Stimulated activated CD8-positive, alpha-beta memory T cell treated with anti-CD3 and anti-CD28 coated beads, Interleukin-15, amount 100 ng/mL, for 48 hours (primary cell): ENCODE results near the gene ZMIZ2.
A peak's percentile ranks its signal among the peaks of the same experiment; 100 is the strongest.
"Not testable (repeated sequence)": the region's sequence is repeated elsewhere in the genome, so short reads cannot be mapped to it uniquely, and the experiment has no call there.

Experiments
- DNase-seq, 2 donors: peaks; one replicate each; pipeline ENCODE4 v3.0.0-alpha.2; 2020; ENCODE audit warnings: low read depth in 2 of 2

Gene ZMIZ2

GRCh38 chr7:44774486-44774885 is 25.8 kb downstream of the ZMIZ2 start:
- not testable (repeated sequence) for DNase-seq

DNA sequence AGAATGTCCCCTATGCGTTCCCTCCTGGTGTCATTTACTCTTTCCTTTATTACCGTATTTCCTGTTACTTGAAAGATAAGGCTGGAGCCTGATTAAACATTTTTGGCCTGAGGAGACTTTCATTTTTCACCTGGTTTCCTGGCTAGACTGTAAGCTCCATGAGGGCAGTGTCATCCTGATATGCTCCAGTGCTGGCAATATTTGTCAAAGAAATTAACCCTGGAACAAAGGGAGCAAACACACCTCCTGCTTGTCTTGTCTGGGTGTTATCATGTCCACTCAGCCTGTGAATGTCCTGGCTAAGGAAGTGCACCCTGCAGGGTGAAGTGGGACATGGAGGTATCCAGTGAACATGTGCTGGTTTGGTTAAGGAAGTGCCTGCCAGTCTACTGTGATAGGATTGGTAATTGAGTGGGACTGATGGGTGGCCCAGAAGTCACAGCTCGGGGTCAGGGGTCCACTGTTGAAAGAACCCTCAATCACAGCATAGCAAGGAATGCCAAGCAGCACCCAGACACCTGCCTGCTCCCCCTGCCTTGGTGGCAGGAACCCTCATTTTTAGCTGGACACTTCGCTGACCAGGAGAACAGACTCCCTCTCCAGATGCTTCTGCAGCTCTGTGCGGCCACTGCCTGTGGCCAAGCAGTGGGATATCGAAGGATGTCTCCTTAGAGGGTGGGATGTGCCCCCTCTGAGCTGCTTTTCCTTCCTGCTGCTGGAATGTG is 26.9 kb downstream of the ZMIZ2 start:
- DNase-seq, result no peak

- DNase-seq, result no peak
Measured at GRCh38 chr7:44776211-44776610, 27.6 kb downstream of the ZMIZ2 start.

- no peak for DNase-seq
Measured at GRCh38 chr7:44782460-44782859, 33.8 kb downstream of the ZMIZ2 start.

GRCh38 chr7:44783407-44783806 is 34.8 kb downstream of the ZMIZ2 start:
- no peak for DNase-seq

- DNase-seq, result no peak
Measured at GRCh38 chr7:44784364-44784763, 35.7 kb downstream of the ZMIZ2 start.

GRCh38 chr7:44785218-44785617 is 36.6 kb downstream of the ZMIZ2 start:
- not testable (repeated sequence) for DNase-seq

DNA sequence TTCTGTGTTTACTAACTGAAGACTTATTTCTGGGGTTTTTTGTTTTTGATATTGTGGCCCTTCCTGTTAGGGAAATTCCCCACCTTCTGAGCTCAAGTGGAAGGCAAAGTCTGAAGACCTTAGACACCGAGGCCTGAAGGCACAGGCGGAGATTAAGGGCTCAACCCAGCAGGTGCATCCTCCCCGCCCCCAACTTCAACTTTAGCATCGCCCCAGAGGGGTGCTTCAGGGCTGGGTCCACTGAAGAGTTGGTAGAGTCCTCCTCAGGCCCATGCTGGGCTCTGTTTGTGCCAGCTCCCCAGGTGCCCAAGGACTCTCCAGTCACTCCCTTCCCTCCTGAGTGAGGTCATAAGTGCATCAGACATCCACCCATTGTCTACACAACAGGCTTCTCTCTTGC is 38.4 kb downstream of the ZMIZ2 start:
- DNase-seq, result no peak

DNA sequence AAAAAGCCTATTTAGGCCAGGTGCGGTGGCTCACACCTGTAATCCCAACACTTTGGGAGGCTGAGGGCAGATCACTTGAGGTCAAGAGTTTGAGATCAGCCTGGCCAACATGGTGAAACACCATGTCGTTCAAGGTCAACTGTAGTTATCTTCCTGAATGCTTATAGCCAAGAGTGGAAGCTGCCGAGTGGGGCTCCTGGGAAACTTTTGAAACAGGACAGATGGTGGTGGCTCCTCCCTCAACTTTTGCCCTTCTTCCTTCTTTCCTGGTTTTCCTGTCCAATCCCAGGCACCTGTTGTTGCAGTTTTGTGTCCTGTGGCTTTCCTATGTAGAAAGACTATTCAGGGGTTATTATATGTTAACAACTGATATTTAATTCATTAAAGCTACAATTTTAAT is 39.1 kb downstream of the ZMIZ2 start:
- no peak for DNase-seq

DNA sequence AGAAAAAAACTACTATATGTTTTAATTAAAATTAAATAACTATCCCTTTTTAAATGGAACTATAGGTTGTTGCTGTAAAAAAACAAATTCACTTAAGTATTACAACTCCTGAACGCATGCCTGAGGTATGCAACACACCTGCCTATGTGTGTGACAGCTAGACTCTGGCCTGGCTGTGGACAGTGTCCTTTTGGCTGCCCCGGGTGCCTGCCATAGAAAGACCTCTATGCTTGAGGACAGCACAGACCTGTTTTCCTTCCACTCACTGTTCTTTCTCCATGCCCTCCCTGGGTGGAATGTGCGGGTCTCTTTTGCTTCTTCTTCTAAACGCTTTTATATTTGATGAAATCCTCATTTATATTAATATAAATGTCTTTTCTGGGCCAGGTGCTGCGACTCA is 41.3 kb downstream of the ZMIZ2 start:
- DNase-seq, result no peak

DNA sequence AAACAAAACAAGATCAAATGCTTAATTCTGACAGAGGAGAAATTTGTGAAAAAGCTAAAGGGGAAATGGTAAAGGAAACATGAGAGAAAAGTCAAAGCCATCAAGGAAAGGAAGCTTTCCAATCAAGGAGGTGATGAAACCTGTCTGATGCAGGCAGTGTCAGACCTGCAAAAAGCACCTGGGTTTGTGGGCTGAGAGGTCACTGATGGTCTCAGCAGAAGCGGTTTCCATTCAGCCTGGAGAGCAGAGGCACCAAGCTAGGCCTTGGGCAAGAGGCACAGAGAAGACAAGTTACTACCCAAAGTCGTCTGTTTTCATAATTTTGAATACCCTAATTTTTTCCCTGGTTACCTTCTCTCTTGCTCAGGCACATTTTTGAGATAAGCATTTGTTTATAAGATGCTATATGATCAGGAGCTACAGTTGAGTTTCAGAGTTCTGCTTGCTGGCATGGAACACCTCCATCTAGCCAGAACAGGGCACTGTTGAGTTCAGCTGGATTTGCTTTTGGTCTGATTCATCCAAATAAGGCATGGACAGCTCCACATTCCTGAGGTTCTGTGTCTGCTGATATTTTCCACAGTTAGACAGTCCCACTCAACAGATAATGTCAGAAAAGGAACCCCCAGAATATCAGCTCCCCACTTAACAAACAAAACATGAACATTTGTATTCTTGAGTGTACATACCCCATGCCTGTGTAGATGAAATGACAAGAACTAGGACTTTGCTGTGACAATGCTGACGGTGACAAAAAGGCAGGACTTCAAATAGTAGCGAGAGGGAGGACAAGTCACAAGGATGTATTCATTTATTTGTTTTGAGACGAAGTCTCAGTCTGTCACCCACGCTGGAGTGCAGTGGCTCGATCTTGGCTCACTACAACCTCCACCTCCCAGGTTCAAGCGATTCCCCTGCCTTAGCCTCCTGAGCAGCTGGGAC is 42.9 kb downstream of the ZMIZ2 start:
- no peak for DNase-seq

GRCh38 chr7:44793919-44794318 is 45.3 kb downstream of the ZMIZ2 start:
- DNase-seq, result no peak

DNA sequence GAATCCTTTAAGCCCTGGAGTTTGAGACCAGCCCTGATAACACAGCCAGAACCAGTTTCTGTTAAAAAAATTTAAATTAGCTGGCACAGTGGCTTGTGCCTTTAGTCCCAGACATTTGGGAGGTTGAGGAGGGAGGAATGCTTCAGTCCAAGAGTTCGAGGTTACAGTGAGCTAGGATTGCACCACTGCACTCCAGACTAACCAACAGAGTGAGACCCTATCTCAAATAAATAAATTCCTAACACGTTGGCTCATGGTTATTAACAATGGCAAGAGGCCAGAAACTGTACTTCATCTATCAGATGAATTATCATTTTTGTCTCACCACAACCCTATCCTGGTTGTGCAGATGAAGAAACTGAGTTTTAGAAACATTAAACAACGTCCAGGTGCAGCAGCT is 45.7 kb downstream of the ZMIZ2 start:
- DNase-seq, result no peak

DNA sequence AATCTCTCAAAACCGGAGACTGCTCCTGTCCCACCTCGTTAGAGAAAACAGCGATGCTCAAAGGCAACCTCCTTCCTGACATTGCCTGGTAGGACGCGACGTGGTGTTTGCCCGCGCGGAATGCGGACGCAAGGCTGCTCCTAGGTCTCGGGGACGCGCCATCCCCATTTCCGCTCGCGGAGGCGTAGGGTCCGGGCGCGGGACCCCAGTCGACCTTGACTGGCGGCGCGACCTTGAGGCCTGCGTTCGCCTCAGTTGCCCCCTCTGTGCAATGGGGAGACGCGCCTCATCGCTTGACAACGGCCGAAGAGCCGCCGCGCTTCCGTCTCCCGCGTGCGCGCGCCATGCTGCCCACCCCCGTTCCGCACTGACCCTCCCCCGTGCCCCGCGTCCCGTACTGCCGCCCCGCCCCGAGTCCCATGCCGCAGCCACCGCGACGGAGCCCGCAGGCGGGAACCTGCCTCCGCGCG is 47.4 kb downstream of the ZMIZ2 start:
- no peak for DNase-seq

- peak; percentile 98 for DNase-seq
Measured at GRCh38 chr7:44796504-44797328, 48.1 kb downstream of the ZMIZ2 start, which contains the start of gene PPIA. Gene PPIA (plus strand): TSS chr7:44796681. CDS start chr7:44796725, 44 bp downstream.

DNA sequence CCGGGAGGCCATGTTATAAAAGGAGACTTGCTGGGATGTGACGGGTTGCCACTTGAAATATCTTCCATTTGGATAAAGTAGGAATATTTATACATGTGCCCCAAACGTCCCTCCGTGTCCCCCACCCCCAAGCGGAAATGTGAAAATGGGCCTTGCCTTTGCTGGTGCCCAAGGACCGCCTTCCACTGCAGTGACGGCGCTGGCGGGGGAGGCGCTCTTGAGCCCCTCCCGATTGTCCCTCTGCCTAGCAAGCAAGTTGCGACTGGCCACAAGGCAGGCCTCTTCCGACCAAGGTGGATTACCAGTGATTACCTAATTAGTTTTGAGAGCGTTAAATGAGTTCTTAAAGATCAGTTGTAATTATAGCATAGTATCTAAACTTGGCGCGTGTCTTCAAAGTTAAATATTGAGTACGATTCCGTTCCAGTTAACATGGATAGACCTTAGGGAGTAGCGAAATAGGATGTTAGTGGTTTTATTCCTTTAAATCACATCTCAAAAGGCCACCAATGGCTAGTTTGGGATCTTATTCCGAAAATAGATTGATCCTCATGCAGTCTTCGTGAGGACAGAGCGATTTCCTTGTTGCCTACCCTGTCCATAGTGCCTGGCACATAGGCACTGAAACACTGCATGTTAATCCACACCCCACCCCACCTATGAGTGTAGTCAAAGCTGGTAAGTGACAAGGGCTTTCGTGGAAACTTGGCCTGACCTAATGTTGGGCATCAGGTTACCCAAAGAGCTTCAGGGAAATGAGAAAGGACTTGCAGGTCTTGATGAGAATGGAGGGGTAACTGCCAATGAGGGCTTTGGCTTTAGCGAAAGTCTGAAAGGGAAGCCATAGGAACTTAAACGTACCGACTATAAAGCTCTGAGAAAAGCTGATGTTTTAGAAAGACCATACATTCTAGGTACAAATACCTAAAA is 48.9 kb downstream of the ZMIZ2 start:
- peak; percentile 73 to 74 for DNase-seq

GRCh38 chr7:44798649-44799305 is 50.1 kb downstream of the ZMIZ2 start:
- DNase-seq, result no peak

- no peak for DNase-seq
Measured at GRCh38 chr7:44799939-44800338, 51.3 kb downstream of the ZMIZ2 start.

DNA sequence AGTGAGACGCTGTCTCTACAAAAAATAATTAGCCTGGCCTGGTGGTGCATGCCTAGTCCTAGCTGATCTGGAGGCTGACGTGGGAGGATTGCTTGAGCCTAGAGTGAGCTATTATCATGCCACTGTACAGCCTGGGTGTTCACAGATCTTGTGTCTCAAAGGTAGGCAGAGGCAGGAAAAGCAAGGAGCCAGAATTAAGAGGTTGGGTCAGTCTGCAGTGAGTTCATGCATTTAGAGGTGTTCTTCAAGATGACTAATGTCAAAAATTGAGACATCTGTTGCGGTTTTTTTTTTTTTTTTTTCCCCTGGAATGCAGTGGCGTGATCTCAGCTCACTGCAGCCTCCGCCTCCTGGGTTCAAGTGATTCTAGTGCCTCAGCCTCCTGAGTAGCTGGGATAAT is 53.2 kb downstream of the ZMIZ2 start:
- no peak for DNase-seq

DNA sequence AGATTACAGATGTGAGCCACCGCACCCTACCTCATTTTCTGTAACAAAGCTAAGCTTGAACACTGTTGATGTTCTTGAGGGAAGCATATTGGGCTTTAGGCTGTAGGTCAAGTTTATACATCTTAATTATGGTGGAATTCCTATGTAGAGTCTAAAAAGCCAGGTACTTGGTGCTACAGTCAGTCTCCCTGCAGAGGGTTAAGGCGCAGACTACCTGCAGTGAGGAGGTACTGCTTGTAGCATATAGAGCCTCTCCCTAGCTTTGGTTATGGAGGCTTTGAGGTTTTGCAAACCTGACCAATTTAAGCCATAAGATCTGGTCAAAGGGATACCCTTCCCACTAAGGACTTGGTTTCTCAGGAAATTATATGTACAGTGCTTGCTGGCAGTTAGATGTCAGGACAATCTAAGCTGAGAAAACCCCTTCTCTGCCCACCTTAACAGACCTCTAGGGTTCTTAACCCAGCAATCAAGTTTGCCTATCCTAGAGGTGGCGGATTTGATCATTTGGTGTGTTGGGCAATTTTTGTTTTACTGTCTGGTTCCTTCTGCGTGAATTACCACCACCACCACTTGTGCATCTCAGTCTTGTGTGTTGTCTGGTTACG is 53.9 kb downstream of the ZMIZ2 start:
- DNase-seq, result no peak
